Effector CD4-positive, alpha-beta T cell (primary cell): ENCODE results near the gene CNTNAP5.
"Not testable (repeated sequence)": the region's sequence is repeated elsewhere in the genome, so short reads cannot be mapped to it uniquely, and the experiment has no call there.

Experiments used
- DNase-seq: peaks from one replicate; pipeline ENCODE4 v3.0.0-alpha.2; 2020

Gene CNTNAP5

DNA sequence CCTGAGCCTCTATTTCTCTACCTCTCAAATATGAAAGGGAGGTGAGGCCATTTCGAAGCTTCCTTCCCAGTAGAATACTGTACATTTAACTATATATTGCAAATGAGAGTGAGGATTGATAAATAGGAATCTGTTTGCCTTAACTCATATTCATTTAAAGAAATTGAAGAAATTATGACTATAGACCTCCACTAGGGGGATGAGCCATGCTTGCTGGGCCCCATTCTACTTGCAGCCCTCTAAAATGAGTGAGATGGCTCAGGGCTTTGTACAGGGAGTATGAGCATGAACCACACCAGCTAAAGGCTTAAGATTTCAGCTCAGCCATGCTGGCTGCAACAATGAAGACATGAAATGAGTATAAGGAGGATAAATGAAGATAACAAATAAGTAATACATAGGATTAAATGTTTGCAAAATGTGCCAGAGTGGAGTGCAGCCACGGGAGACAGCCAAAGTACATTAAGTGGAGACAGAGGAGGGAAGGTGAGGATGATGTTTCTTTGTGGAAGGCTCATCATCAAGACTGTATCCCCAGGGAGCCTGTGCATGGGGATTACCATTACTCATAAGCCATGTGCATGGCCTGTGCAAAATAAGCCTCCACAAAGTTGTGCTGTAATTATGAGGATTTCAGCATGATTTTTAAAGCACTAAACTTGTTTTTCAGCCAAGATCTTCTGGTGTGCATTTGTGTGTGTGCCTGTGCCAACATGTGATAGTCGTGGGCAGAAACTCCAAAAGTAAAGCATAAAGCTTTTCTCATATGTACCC lies 300.8 kb downstream of the CNTNAP5 start:
- no peak for DNase-seq

DNA sequence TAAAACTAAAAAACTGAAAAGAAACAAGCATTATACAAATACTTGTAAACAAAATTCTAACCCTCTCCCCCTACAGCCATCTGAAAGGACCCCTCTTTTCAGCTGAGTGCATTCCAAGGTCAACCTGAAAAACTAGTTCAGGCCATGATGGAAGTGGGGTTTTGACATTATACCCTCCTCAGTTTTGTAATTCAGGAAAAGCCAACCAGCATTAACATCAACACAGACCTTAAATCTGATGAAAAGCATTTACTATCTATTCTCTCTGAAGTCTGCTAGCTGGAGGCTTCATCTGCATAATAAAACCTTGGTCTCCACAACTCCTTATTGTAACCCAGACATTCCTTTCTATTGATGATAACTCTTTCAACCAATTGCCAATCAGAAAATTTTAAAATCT lies 302.2 kb downstream of the CNTNAP5 start:
- DNase-seq, result no peak

DNA sequence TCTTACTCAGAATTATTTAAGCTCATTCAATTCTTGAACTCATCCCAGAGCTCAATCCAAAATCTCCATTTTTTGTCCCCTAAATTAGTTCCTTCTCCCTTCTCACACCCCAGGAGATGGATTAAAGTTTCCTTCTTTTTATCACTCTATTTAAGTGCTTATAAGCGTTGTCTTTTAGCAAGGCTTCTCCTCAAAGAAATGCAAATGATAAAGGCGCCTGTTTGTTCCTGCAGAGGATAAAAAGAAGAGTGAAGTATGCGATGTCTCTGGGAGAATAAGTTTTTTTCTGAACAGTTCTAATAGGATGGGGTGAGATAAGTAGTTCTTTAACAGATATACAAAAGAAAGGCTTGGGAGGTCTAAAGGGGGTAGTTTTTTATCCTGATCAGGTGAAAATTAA lies 303.3 kb downstream of the CNTNAP5 start:
- no peak for DNase-seq

DNA sequence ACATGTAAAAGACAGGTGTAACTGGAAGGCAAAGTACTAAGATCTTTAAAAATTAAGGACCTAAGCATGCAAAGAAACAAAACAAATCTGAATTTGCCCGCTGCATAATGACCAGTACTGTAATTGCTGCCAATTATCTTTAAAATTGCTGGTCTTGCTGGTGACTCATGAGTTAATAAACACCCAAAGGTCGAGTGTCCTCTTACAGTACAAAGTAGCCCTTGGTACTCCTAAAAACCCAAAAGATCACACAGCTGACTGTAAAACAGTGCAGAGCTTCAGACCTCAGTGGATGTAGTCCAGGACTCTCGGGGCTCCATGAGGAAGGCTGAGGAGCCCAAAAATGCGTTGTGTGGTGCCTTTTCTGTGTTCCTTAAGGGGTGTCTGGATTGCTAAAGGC lies 308.7 kb downstream of the CNTNAP5 start:
- DNase-seq, result no peak

DNA sequence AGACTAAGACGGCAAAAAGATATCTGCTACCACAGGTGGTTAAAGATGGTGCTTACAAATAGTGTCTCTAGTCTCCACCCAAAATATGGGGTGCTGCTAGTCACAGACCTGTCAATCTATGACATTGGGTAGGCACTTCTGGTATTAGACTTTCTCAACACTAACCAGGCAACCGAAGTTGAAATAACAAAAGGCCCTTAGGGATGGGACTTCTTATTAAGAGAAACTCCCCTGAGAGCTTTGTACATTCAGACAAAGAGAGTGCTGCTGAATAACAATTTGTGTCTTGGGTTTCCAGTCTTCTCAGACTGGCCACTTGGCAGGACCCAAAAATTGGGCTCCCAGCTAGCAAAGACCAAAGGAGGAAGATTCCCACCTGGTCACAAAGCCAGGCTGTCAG lies 310.0 kb downstream of the CNTNAP5 start:
- DNase-seq, result no peak

DNA sequence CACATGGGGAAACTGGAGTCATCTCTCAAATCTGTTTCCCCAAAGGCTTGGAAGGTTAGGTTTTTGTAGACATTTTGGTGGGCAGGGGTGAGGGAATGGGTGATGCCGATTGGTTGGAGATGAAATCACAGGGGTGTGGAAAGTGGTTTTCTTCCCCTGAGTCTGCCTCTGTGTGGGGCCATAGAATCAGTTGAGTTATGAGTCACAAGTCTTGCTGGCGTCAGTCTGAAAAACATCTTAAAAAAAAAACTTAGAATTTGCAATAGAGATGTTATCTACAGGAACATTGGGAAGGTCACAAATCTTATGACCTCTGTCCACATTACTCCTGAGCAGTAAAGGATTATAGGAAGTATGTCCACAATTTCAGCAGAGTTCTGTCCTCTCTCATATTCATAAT lies 314.6 kb downstream of the CNTNAP5 start:
- no peak for DNase-seq

DNA sequence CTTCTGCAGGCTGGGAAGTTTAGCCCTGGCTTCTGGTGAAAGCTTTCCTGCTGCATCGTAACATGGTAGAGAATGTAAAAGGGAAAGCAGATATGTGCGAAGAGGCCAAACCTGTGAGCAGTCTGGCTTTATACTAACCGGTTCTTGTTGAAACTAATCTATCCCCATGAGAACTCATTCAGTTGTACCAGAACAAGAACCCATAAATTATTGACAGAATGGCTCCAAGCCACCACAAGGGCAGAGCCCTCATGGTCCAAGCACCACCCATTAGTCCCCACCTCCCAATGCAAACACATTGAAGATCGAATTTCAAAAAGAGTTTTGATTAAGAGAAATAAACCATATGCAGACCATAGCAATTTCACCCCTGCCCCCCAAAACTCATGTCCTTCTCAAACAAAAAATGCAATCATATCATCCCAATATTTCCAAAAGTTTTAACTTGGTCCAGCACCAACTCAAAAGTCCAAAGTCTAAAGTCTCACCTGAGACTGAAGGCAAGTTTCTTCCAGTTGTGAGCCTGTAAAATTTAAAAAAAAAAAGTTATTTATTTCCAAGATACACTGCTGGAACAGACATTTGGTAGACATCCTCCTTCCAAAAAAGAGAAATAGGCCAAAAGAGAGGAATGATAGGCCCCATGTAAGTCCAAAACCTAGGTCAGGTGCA lies 318.9 kb downstream of the CNTNAP5 start:
- DNase-seq, result no peak

DNA sequence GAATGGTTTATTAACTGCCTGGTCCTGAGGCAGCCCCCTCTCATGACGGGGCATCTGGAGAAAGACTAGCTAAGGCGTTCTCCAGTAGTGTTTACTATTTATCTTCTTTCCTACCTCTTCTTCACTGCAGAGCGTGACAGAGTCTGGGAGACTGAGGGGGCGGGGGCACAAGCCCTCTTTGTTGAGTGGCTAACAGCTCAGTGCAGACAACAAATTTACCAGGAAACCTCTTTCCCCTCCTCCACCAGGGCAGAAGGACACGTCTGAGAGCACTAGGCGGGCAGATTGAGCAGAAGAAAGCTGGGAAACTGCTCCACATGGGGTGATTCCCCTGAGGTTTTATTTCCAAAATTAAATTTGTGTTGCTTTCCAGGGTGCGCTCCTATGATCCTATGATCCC lies 322.1 kb downstream of the CNTNAP5 start:
- DNase-seq, result no peak

DNA sequence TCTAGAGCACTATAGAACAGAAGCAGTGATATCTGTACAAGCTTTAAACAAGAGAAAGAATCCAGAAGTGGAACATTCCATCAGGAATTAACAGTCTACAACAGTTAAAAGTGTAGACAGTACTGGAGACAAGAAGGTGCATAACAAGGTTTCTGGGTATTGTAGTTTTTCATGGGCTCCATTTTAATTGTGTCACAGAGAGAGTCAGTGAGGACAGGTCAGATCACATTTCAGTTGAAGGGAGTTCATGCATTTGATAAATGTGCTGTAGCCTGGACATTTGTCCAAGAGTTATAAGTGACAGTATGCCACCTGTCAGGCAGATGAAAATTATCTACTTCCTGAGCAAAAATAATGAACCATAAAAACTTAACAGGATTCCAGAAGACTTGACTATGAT lies 328.6 kb downstream of the CNTNAP5 start:
- no peak for DNase-seq

DNA sequence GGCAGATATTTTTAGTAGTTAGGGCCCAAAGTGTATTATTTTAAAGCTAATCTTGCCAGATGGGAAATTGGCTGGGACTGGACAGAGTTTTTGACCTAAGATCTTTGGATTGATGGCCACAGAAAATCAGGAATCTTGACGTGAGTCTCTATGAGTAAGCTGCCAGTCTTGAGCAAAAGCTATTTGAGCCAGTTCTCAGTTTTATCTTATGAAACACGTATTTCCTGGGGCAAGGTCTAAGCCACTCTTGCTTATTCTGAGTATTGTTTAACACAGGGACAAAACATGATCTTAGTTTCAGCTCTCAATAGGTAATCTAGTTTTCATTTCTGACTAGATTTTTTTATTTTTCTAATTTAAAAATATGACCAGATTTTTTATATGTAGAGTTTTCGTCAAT lies 329.4 kb downstream of the CNTNAP5 start:
- no peak for DNase-seq

DNA sequence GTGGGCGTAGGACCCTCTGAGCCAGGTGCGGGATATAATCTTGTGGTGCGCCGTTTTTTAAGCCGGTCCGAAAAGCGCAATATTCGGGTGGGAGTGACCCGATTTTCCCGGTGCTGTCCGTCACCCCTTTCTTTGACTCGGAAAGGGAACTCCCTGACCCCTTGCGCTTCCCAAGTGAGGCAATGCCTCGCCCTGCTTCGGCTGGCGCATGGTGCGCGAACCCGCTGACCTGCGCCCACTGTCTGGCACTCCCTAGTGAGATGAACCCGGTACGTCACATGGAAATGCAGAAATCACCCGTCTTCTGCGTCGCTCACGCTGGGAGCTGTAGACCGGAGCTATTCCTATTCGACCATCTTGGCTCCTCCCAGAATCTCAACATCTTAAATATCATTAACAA lies 336.9 kb downstream of the CNTNAP5 start:
- not testable (repeated sequence) for DNase-seq

DNA sequence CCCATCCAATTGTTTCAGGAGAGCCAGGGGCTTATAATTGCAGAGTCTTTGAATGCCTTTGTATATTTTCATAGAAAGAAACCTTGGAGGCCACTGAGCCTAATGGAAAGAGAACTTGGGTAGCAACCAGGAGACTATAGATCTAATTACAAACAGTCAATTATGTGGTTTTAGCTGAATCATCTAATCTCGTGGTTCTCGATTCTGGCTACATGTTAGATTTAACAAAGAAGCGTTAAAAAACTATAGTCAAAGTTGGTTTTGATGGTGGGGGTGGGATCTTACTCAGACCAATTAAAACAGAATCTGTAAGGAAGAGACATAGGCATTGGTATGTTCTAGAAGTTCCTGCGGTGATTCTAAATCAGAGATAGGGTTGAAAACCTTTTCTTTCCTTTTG lies 344.1 kb downstream of the CNTNAP5 start:
- DNase-seq, result no peak

DNA sequence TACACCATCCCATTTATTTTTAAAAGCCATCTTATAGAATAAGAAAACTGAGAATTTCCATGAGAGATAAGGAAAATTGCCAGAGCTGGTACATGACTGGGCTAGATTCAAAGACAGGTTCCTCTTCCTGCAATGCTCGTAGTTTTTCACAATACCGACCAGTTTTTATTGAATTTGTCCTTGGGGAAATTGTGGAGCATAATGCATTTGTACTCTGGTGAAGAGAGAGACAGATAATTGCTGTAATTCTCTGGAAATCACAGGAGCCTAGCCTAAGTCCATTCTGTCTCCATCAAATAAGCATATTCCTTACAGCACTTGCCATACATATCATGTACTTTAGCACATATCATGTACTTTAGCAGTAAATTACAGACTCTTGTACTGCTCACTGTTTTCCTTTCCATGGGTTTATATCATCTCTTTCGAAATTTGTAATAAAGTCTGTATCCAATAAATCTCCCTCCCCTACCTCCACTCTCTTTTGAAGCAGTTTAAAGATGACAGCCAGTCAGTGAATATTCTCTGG lies 355.2 kb downstream of the CNTNAP5 start:
- no peak for DNase-seq

DNA sequence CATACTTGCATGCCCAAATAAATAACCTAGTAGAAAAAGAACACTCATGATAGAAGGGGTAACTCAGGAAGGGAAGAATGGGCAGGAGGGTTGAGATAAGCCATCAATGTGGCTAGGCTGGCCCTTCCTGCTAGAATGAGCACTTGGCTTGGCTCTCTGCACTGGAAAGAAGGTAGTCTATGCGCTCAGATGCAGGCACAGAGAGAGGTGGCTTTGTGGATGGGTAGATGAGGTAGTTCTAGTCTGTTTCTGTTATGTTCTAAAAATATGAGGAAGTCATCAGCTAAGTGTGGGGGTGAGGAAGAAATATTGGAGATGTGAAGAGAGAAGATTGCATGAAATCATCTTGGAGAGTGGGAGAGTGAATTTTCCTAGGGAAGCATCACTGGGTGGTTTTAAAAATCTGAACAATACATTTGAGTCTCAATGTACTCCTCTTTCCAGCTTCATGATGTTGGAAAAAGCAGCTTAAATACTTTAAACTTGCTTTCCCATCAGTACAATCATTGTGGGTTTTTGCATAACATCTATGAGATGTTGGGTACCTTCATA lies 357.1 kb downstream of the CNTNAP5 start:
- no peak for DNase-seq

DNA sequence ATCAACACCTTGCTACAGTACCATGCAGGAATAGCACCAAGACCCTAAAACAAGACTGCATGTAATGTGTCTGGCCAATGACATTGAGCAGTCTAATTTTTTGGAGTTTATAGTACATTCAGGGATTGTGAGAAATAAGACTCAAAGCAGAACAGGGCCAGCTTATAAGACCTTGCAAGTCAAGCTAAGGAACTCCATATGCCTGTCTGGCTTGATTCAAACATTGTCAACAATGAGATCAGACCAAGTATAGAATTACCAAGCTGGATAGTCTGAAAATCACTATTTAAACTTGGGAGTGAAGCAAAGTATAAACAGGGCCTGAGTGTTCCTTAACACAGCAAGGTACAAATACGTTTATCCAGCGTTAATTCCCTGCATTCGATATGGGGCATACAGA lies 370.9 kb downstream of the CNTNAP5 start:
- DNase-seq, result no peak

DNA sequence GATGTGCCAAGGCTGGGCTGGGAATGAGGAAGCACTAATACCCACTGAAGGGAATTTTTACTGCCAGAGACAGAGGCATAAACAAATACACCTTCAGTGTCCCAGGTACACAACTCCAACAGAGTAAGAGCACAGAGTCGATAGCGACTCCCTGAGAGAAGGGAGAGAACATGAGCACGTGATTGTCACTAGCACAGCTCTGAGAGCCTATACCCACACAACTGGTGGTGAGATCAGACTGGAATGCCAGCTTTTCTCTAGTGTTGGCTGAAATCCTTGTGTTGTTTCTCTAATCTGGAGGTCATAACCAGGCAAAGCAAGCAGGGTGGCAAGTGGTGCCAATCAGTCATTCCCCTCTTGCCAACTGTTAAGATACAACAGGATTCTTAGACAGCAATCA lies 377.2 kb downstream of the CNTNAP5 start:
- DNase-seq, result no peak

DNA sequence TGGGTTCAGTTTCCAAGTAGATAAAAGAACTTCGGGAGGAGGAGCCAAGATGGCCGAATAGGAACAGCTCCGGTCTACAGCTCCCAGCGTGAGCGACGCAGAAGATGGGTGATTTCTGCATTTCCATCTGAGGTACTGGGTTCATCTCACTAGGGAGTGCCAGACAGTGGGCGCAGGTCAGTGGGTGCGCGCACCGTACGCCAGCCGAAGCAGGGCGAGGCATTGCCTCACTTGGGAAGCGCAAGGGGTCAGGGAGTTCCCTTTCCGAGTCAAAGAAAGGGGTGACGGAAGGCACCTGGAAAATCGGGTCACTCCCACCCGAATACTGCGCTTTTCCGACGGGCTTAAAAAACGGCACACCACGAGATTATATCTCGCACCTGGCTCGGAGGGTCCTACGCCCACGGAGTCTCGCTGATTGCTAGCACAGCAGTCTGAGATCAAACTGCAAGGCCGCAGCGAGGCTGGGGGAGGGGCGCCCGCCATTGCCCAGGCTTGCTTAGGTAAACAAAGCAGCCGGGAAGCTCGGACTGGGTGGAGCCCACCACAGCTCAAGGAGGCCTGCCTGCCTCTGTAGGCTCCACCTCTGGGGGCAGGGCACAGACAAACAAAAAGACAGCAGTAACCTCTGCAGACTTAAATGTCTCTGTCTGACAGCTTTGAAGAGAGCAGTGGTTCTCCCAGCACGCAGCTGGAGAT lies 382.9 kb downstream of the CNTNAP5 start:
- DNase-seq, result not testable (repeated sequence)

DNA sequence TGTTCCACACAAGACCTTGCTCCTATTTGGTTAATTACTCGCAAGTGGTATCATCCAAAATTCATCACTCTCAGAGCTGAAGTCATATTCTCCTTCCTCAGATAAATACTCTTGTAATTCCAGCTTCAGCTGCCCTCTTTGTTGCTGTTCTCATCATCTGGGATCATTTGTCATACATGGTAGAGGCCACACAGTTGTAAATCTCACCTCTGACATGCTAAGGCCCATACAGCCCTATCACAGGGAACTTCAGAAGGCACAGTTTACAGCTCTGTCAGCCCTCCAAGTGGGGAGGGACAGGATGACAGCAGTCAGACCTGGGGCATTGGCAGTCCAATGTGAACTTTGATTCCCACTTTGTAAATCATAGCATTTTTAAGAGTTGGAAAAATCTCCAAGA lies 399.0 kb downstream of the CNTNAP5 start:
- DNase-seq, result no peak

DNA sequence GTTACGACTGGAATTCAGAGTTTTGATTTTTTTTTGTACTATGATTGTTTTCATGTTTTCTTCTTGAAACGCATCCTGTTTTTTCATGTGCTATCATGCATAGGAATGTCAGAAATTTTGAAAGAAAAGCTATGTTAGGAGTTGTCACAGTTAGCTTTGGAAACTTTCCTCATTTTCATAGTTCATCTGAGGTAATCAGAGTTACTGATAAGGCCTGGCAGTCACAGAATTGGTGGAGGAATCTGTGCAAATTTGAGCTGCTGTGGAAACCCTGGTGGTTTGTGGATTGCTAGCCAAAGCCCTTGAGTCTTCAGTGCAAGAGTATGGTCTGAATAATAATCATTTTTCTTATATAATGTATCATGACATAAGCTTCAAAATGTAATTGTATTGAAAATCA lies 401.0 kb downstream of the CNTNAP5 start:
- no peak for DNase-seq

DNA sequence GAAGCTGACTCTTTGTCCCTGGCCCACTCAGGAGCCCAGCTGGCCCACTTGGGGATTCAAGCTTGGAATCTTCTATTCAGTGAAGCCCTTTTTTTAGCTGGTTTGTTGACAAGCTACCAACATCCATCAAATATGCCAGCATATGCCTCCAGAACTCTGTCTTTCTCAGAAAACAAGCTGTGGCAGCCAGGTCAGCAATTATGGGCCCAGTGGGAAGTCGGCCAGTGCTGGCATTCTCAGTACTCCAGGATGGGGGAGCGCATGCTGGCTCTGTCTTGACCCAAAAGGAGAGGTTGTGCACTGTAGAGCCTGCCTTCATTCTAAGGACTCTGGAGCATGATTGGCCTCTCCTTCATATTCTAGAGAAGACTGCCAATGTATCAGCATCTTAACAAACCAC lies 401.5 kb downstream of the CNTNAP5 start:
- DNase-seq, result no peak

DNA sequence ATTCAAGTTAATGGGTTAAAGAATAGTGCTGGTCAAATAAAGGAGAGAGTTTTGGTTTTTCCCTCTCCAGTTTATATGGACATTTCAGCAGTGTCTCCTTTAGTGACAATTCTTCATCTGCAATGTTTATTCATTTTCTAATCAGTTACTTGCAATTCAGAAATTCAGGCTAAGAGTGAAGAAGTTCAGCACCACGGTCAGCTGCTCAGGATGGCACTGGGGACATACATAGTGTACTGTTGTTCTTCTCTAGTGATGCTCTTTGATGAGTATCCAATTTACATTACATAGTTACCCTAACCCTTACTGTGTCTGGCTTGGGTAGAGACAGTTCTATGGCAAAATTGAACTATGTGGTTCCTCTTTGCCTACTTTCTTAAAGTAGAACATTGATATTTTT lies 412.7 kb downstream of the CNTNAP5 start:
- no peak for DNase-seq

DNA sequence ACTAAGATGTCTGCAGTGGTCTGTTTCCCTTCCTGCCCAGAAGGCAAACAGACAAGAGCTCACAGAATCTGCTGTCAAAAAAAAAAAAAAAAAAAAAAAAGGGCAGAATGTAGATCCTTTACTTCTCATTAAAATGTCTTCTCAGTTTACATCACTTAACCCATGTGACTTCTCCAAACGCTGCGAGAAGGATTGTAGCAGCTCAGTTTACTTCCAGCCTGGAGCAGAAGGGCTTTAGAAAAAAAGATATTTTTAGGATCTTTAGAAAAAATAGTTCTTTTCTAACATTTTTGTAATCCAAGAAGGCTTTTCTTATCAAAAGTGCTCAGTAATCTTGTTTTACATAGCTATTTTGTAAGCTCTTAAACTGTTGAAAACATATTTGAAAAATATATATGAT lies 425.4 kb downstream of the CNTNAP5 start:
- DNase-seq, result no peak

DNA sequence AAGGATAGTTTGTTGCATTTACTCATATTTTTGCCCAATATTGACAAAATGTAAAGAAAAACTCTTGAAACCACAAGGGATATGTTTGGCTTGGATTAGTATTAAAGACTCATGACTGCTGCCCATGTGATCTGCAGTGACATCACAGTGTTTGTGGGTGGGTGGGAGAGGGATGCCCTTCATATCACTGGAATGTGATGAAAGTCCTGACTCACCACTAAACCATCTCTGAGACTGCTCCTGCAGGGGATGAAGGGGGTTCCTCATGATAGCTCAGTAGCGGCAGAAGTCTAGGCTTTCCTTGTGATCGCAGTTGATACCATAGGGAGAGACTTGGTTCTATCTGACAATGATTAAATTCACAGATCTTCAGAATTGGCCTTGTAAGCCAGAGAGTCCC lies 451.2 kb downstream of the CNTNAP5 start:
- DNase-seq, result no peak

DNA sequence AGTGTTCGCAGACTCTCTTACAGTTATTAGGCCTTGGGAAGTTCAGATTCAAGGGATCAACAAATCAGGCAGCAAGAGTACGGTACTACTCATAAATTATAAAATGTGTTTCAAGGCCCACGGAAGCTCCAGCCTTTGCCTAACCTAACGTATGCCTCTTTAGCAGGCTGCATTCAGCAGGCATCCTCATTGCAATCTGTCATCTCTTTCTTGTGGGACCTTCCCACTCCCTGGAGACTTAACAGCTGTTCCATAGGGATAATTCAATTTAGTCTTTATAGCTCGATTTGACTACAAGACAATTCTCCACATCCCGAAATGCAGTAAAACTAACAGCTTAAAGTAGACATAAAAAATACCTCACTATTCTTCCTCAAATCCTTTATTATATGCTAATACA lies 453.7 kb downstream of the CNTNAP5 start:
- no peak for DNase-seq
